Kidney epithelial cell (primary cell): ENCODE data around the gene DNPH1. TPM values are rescaled to one million over a fixed set of nuclear protein-coding genes. Genes with fewer than 3 reads are reported as not detected.

Source experiments
- DNase-seq: peaks from one replicate; pipeline ENCODE4 v3.0.0-alpha.2; 2010; ENCODE audit warnings: low read depth
- H3K27me3 ChIP-seq: 2 replicates; pipeline ENCODE4 v1.6.0; 2011; ENCODE audit warnings: low read length; ENCODE audit not compliant: control insufficient read depth, insufficient read depth
- H3K36me3 ChIP-seq: 2 replicates; pipeline ENCODE4 v1.5.1; 2011; ENCODE audit warnings: low read length; ENCODE audit not compliant: control insufficient read depth, insufficient read depth
- H3K4me3 ChIP-seq: 2 replicates; pipeline ENCODE4 v1.5.1; 2011; ENCODE audit warnings: low read depth, mild to moderate bottlenecking, control low read depth, low read length
- total RNA-seq: library from RNA; depleted of rRNA; stranded (reverse); fragments of >200 nt; gene quantifications from 2 replicates; pipeline ENCODE4 v1.2.3, GENCODE V29; 2015
- TF ChIP-seq, protein P1 (sequence below): IDR thresholded peaks from 2 replicates; pipeline ENCODE4 v1.5.1; 2011; ENCODE audit warnings: mild to moderate bottlenecking, moderate library complexity, low read length, control low read depth, inconsistent platforms; ENCODE audit not compliant: insufficient read depth, poor library complexity, severe bottlenecking

Gene DNPH1
- total RNA-seq, 1 donor from 2014 or later = 284 TPM

DNA sequence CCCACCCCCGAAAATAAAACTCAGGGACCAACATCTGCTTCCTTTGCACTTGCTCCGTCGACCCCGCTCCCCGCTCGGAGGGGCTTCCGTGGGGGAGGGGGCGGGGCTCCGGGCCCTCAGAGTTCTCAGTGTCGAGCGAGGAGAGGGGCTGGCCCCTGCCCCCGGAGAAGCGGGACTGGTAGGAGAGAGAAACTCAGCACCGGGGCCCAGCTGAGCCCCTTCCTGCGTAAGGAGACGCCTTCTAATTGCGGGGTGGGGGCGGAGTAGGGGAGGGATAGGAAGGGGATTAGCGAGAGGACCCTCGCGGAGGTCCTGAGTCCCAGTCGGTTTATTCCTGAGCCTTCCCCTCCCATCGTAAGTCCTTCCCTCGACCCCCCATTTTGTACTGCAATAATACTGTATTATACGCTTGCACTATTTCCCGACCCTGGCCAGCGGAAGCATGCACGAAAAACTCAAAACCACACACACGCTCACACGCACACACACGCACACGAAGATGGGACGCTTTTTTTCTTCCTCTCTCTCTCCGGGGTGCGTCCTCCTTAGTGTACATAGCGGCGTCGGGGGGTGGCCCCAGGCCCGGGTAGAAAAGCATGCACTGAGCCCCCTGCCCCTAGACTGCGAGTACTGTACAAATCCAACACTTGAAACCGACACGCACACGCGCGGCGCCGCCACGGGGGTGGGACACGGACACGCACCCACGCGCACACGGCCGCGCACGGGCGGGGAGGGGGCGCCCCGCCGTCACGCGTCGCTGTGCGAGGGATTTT lies 46.7 kb upstream of the DNPH1 start:
- H3K36me3 ChIP-seq = no peaks in the 10 kb centered on the region
- H3K4me3 ChIP-seq = no peak overlapping the region
- TF ChIP-seq, protein P1, sequence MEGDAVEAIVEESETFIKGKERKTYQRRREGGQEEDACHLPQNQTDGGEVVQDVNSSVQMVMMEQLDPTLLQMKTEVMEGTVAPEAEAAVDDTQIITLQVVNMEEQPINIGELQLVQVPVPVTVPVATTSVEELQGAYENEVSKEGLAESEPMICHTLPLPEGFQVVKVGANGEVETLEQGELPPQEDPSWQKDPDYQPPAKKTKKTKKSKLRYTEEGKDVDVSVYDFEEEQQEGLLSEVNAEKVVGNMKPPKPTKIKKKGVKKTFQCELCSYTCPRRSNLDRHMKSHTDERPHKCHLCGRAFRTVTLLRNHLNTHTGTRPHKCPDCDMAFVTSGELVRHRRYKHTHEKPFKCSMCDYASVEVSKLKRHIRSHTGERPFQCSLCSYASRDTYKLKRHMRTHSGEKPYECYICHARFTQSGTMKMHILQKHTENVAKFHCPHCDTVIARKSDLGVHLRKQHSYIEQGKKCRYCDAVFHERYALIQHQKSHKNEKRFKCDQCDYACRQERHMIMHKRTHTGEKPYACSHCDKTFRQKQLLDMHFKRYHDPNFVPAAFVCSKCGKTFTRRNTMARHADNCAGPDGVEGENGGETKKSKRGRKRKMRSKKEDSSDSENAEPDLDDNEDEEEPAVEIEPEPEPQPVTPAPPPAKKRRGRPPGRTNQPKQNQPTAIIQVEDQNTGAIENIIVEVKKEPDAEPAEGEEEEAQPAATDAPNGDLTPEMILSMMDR = no peak
- H3K27me3 ChIP-seq = peaks cover 32% of the 10 kb centered on the region
- DNase-seq = no peak

DNA sequence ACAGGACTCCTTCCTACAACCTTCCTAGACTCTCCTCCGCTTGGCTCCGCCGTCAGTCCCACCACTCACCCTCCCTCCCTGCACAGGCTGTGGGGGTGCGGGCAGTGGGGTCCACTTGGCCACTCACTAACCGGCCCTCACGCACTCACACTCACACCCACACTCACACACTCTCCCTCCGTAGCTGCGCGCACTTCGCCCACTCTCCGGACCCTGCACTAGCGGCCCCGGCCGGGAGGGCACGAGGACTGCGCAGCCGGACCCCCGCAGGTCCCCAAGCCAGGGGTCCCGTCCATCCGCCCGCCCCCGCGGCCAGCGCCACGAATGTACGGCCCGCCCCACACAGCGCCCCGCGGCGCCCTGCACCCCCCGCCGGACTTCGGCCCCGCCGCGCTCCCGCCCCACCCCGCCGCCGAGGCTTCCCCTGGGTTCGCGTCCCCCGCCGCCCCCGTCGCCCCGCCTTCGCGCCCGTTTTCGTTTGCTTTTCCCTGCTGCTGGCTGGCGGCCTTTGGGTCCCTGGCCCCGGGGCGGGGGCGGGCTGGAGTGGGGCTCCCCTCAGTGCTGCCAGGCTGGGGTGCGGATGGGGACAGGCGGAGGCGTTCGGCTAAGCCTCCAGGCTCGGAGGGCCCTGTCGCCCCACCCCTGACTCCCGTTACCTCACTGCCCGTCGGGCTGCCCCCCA lies 45.8 kb upstream of the DNPH1 start:
- peak overlapping the region; percentile 17 for H3K4me3 ChIP-seq
- H3K36me3 ChIP-seq = no peaks in the 10 kb centered on the region
- no peak for DNase-seq
- peaks cover 35% of the 10 kb centered on the region for H3K27me3 ChIP-seq
- TF ChIP-seq, protein P1 = no peak

DNA sequence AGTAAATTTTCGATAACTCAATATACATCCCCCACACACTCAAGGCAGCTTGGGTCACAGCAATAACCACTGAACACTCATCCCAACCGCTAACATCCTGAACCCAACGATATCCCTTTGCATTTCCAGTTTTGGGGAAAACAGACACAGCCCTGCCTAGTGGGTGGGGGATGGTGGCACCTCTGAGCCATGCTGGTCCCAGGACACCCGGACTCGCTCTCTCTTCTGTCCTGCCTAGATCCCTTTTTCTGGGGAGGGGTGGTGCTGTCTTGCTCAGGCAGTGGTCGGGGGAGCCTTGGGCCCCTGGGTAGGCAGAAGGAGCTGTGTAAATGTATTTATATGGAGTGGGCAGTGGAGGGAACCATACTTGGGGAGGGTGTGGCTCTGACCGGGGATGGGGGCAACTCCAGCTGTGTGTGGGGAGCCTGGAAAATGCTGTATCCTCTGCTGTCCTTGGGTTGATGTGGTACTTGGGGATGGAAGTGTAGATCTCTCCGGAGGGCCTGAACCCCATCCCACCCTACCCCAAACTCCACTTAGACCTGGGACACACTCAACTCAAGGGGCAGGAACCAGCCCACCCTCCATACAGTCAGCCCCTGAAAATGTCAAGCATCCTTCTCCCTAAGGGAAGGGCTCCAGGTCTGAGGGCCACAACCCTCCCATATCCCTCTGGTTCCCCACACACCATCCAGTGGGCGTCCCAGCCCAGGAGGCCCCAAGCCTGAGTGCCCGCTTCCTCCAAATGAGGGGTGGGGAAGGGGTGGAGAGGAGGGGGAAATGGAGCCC lies 45.0 kb upstream of the DNPH1 start:
- Histone ChIP-seq H3K36me3 (no peaks in the 10 kb centered on the region), H3K4me3 (no peak overlapping the region), H3K27me3 (peaks cover 39% of the 10 kb centered on the region)
- TF ChIP-seq, protein P1 = no peak
- DNase-seq = no peak

DNA sequence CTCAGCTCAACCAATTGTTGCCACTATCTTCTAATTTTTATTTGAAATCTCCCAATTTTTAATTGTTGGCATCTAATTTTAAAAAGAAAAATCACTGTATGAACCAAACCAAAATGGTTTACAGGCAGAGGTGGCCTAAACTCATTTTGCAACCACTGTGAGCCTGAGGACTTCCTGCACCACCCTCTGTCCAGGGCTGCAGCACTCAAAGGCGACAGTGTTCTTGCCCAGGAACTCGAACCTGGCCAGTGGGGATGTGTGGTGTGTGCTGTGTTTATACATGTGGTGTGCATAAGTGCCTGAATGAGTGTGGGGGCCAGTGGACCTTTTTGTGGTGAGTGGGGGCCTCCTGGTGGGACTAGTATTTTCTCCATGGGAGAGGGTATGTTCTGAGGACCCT lies 44.4 kb upstream of the DNPH1 start:
- no peak overlapping the region for H3K4me3 ChIP-seq
- H3K36me3 ChIP-seq = no peaks in the 10 kb centered on the region
- TF ChIP-seq, protein P1 = no peak
- H3K27me3 ChIP-seq = peaks cover 45% of the 10 kb centered on the region
- DNase-seq = no peak

DNA sequence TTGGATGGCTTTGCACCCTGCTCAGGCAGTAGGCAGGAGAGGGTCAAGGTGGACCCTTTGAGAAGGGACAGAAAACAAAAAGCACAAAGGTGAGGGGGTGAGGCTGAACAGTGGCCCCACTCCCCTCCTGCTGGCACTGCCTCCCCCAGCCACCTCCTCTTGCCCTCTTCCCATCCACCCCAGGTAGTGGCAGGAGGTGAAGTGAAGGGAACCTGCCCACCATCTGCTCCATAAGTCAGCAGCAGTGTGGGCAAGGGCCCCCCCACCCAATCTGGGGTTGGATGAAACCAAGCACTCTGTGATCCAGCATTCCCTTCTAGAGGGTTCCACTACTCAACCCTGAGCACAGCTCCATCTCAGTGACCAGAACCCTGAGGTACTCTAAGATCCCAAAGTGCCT lies 42.7 kb upstream of the DNPH1 start:
- H3K27me3 ChIP-seq = peaks cover 54% of the 10 kb centered on the region
- no peak for DNase-seq
- H3K4me3 ChIP-seq = no peak overlapping the region
- TF ChIP-seq, protein P1 = no peak
- no peaks in the 10 kb centered on the region for H3K36me3 ChIP-seq
